SHP77 treated with DMSO at 0.1 percent for 48 hours (cell line): ENCODE data around the gene KMT2C.

ENCODE experiments used
- DNase-seq: peaks from one replicate; lab custom pipeline; 2025; lab: John Stamatoyannopoulos, UW

Gene KMT2C

DNA sequence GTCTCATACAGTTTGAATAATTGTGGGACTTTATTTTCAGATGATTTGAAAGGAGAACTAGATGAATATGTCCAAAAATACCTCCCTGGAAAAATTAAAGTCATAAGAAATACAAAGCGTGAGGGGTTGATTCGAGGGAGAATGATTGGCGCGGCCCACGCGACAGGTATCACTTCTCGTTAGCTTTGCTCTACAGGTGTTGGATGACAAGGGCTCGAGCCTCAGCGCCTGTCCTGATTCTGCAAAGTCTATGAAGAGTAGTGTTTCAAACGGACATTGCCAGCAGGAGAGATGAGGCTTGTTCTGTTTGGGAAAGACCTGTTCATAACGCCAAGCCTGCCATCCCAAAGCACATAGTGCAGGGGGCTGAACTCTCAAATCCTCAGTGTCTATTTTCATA, 330.6 kb downstream of the KMT2C start:
- DNase-seq = no peak

GRCh38 chr7:152103691-152104090, 332.1 kb downstream of the KMT2C start:
- DNase-seq = no peak

DNA sequence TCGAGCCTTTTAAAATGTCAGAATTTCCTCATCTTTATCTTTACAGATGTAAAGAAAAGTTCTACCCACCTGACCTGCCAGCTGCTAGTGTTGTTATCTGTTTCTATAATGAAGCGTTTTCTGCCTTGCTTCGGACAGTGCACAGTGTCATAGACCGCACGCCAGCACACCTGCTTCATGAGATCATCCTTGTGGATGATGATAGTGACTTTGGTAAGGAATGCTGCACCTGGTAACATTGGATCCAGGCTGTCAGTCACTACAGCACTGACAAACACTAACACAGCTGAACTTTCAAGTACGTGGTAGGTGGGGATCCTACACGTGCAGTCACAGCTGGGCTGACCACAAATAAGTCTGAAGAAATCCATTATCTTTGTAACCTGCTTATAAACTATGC, 332.7 kb downstream of the KMT2C start:
- no peak for DNase-seq

GRCh38 chr7:152097330-152097729, 338.5 kb downstream of the KMT2C start:
- DNase-seq = no peak

DNA sequence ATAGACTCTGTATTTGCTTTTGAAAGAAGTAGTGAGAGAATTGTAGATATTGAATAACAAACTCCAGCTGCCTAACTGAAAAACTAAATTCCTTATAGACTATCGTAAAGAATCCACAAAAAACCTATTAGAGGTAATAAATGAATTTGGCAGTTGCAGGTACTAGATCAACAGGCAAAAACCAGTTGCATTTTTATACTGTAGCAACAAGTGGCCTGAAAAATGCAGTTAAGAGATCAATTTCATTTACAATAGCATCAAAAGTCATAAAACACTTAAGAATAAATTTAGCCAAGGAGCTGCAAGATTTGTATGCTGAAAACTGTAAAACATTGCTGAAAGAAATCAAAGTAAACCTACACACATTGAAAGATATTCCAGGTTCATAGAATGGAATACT, 340.0 kb downstream of the KMT2C start:
- DNase-seq = no peak

DNA sequence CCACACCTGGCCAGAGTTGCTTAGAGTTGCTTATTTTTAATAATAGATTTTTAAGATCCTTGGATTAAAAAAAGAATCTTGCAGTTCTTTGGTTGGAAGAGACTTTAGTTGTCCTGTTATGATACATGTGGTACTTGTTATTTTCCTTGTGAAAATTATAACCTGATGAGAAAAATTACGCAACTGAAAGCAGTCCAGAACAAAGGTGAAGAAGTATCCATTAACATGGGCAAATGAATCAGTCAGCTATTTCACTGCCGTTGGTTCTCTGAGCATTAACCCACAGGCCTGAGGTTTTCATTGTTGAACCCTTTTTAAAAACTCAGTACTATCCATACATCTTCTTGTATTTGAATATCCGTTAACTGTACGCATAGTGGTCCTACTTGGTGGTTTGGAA, 342.1 kb downstream of the KMT2C start:
- DNase-seq = no peak

- DNase-seq = no peak
Observed at GRCh38 chr7:152090747-152091146, 345.1 kb downstream of the KMT2C start.

DNA sequence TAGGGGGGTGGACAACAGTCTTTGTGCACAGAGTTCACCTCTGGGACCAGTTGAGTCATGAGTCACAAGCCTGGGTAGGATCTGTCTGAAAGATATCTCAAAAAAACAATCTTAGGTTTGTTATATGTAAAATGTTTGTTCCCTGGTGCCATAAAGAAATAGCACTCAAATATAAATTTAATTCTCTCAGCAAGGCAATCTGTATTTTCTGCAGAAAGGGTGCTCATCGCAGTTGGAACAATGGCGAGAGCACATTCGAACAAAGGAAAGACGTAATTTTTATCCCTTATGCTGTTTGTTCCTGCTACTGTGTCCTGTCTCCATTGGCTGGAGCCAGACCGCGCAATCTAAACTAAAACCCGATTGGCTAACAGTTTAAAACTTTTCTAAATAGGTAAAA, 346.6 kb downstream of the KMT2C start:
- no peak for DNase-seq

GRCh38 chr7:152086513-152086912, 349.3 kb downstream of the KMT2C start:
- DNase-seq = no peak

- no peak for DNase-seq
Observed at GRCh38 chr7:152085131-152085530, 350.7 kb downstream of the KMT2C start.
